Fibroblast of lung (primary cell): ENCODE measurements around the gene AP2A2.

ENCODE experiments used
- CTCF ChIP-seq, 2 donors: IDR thresholded peaks in 1 of 2; conservative IDR thresholded peaks in 1 of 2; 1 replicate in 1 of 2; 2 replicates in 1 of 2; pipeline ENCODE4 v1.5.1; 2011 to 2012; ENCODE audit warnings: low read length in 2 of 2, control low read depth in 1 of 2, inconsistent platforms in 1 of 2, low read depth in 1 of 2, mild to moderate bottlenecking in 1 of 2
- EZH2 ChIP-seq: IDR thresholded peaks from 2 replicates; pipeline ENCODE4 v1.5.1; 2012; ENCODE audit warnings: low read length, control low read depth, mild to moderate bottlenecking; ENCODE audit errors: missing control alignments

GRCh38 chr11:923691-924405, 1.8 kb upstream of the AP2A2 start:
- TF ChIP-seq CTCF (conservative IDR thresholded peaks at IDR 0.05 in 1 of 2, IDR thresholded peaks at IDR 0.05 in 1 of 2; ENCODE audit: low read depth in 1 of 2, low read length in 2 of 2) (no peak), EZH2 (no peak)
